ENCODE measurements around the gene ENO3.

DNA sequence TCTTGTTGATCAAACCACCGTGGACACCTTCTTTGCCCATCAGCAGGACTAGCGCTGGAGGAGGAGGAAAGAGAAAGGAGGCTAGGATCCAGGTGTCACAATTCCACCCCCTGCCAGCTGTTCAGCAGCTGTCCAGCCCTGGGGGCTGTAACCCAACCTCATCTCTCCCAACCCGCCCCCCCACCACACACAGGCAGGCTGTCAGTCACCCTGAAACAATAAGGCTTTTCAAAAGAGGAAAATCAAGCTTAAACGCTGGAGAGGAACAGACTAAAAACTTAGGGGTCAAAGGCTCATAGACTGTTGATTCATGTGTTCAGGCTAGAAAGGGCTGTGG is 5.0 kb upstream of the ENO3 start:
- TF ChIP-seq CTCF (IDR thresholded peaks at IDR 0.05): no peak
- TF ChIP-seq POLR2A (IDR thresholded peaks at IDR 0.05): no peak
